ENCODE measurements around the gene FHOD1.

Gene FHOD1

GRCh38 chr16:67248401-67249177 lies 1.3 kb upstream of the FHOD1 start, which contains the start of gene SLC9A5:
Gene SLC9A5 (plus strand): TSS chr16:67248979. CDS start chr16:67249015, 36 bp downstream.
- no peak for DNase-seq (ENCODE audit: low spot score)

- DNase-seq (ENCODE audit: low spot score): no peak
Measured at GRCh38 chr16:67248073-67248400, 756 bp upstream of the FHOD1 start.

GRCh38 chr16:67246756-67247191 lies 507 bp downstream of the FHOD1 start:
- DNase-seq (ENCODE audit: low spot score): no peak

- peak; percentile 82 for DNase-seq (ENCODE audit: low spot score)
Measured at GRCh38 chr16:67246081-67246755, 1.1 kb downstream of the FHOD1 start.

- peak; percentile 75 for DNase-seq (ENCODE audit: low spot score)
Measured at GRCh38 chr16:67245674-67246080, 1.6 kb downstream of the FHOD1 start.

- no peak for DNase-seq (ENCODE audit: low spot score)
Measured at GRCh38 chr16:67245186-67245585, 2.1 kb downstream of the FHOD1 start.

GRCh38 chr16:67244387-67245185 lies 2.7 kb downstream of the FHOD1 start:
- peak; percentile 97 for DNase-seq (ENCODE audit: low spot score)

- no peak for DNase-seq (ENCODE audit: low spot score)
Measured at GRCh38 chr16:67243481-67243880, 3.8 kb downstream of the FHOD1 start.

- DNase-seq (ENCODE audit: low spot score): no peak
Measured at GRCh38 chr16:67242138-67242730, 5.0 kb downstream of the FHOD1 start.

GRCh38 chr16:67241008-67241900 lies 6.0 kb downstream of the FHOD1 start:
- DNase-seq (ENCODE audit: low spot score): peak; percentile 55

- DNase-seq (ENCODE audit: low spot score): no peak
Measured at GRCh38 chr16:67240506-67240905, 6.8 kb downstream of the FHOD1 start.

- DNase-seq (ENCODE audit: low spot score): no peak
Measured at GRCh38 chr16:67238806-67239470, 8.3 kb downstream of the FHOD1 start.

- DNase-seq (ENCODE audit: low spot score): no peak
Measured at GRCh38 chr16:67238278-67238575, 9.1 kb downstream of the FHOD1 start.

GRCh38 chr16:67237396-67238277 lies 9.6 kb downstream of the FHOD1 start:
- no peak for DNase-seq (ENCODE audit: low spot score)

- DNase-seq (ENCODE audit: low spot score): peak; percentile 68
Measured at GRCh38 chr16:67236563-67237395, 10.5 kb downstream of the FHOD1 start.

- DNase-seq (ENCODE audit: low spot score): no peak
Measured at GRCh38 chr16:67235816-67236562, 11.3 kb downstream of the FHOD1 start.

- DNase-seq (ENCODE audit: low spot score): no peak
Measured at GRCh38 chr16:67234180-67234597, 13.1 kb downstream of the FHOD1 start.

- no peak for DNase-seq (ENCODE audit: low spot score)
Measured at GRCh38 chr16:67233596-67233995, 13.7 kb downstream of the FHOD1 start.

Measured in kidney capillary endothelial cell (primary cell).